Activated CD4-positive, alpha-beta T cell treated with anti-CD3 and anti-CD28 coated beads, Interleukin-2, amount 50 U/mL, for 48 hours (primary cell): ENCODE measurements around the gene FGF12.

Source experiments
- DNase-seq, 2 experiments: peaks; one replicate each; pipeline ENCODE4 v3.0.0-alpha.2; 2020

The FGF12 gene

GRCh38 chr3:192487033-192487432, 240.3 kb downstream of the FGF12 start:
- no peak for DNase-seq

GRCh38 chr3:192482809-192483208, 244.5 kb downstream of the FGF12 start:
- DNase-seq = no peak

GRCh38 chr3:192482391-192482790, 244.9 kb downstream of the FGF12 start:
- no peak for DNase-seq

DNA sequence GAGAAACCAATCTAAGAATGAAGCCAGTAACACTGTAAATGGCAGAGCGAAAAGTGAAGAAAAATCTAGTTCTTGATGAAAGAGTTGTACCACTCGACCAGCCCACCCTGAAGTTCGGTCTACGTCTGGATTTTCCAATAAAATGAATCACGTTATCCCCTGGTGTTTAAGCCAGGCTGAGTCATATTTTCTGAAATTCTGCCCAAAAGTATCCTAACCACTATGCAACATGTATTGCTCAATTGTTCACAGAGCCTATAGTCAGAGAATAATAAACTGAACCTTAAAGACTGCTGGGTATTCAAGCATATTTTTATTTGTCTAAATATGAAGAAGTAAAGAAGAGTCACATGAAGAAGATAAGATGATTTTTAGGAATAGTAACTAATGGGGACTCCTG, 245.7 kb downstream of the FGF12 start:
- no peak for DNase-seq

DNA sequence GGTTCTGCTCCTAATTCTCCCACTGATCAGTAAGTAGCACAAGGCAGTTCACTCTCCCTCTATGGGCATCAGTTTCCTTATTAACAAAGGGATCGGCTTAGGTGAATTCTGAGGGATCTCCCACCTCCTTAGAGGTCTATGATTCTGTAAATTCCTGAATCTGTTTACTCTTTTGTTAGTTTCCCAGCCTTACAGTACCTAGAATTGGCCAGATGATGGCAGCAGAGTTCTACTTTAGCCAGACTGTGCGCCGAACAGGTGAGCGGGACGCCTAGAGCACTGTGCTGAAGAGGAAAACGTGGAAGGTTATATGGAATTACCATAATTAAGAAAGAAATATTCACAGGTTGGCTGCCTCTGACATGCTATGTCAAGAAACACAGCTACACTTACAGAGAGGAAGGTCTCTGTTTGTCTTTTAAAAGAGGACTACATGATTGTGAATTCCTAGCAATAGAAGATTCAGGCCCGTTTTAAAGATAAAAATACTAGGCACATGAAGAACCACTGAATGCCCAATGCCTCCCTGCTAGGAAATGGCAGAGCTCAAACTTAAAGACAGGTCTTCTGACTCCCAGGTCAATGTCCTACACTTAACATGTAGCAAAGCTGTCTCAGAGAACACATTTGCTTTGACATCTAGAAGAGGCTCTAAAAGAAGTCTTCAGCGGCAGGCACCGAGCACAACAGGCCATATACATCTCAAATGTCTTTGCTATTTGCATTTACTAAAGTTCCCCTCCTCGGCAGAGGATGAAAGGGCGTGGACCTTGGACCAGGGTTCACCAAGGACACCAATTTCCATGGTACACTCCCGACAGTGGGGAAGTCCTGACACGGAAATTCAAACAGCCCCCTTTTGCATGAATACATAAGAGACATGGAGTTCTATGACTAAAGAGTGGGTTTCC, 259.9 kb downstream of the FGF12 start:
- peak; percentile 42 to 62 for DNase-seq

DNA sequence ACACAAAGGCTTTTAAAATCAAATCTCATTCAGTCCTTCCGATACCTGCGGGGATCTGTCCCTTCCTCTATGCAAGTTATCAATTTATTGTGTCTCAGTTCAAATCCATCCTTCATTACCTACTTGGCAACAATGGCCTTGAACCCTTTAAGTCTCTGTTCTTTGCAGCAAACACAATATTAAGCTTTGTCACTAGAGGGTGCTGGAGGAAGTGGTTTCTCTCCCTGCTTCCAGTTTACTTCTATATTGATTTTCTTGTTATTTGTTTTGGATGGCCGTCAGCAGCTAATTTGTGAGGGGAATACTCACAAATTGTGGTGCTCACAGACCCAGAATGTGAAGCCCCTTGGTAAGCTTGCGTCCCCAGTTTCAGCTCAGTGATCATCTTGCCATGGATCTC, 278.3 kb downstream of the FGF12 start:
- DNase-seq = no peak

DNA sequence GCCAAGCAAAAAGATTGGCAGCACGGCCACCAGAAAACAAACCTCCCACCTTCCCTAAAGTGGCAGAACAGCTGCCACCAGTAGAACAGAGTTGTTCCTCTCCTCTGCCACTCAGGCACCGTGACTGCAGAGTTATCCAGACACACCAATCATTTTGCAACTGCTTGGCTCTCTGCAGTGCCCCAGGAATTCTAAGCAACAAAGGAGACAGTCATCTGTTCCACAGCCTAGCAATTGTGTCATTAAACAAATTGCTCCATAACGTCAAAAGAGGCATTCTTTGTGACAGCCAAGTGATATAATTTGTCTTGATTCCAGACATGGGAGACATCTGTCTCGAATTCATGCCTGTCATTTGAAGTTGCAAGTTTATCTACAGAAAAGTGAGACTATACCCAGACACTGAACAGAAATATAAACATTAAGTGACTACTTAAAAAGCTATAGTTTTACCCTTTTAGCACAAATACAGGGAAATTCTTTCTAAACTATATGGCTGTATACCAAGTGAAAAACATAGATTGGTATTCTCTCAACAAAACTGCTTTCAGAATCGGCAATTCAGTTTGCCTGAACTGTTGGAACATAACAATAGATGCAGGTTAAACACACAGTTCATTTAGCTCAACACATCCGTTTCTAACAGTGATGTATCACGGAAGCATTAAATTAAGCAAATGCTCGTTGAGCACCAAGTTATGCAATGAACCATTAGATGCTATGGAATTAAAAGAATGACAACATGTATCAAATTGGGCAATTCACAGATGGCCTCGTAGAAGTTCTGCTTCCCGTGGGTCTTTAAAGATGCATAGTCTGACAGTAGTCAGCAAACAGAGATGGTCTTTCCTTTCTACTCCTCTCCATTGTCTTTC, 281.3 kb downstream of the FGF12 start:
- DNase-seq = no peak

DNA sequence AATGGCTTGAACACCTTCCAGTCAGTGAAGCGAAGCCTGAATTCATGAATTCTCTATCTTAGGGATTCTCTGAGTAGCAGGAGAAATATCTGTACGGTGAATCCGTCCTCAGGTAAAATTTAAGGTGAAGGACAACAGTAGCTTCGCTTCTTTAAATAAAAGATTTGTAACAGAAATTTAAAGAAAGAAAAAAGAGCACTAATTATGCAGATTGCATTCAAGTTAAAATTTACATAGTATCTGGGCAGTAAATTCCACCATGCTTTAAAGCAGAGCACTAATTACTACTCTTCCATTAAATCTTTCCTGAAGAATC, 282.6 kb downstream of the FGF12 start:
- no peak for DNase-seq

DNA sequence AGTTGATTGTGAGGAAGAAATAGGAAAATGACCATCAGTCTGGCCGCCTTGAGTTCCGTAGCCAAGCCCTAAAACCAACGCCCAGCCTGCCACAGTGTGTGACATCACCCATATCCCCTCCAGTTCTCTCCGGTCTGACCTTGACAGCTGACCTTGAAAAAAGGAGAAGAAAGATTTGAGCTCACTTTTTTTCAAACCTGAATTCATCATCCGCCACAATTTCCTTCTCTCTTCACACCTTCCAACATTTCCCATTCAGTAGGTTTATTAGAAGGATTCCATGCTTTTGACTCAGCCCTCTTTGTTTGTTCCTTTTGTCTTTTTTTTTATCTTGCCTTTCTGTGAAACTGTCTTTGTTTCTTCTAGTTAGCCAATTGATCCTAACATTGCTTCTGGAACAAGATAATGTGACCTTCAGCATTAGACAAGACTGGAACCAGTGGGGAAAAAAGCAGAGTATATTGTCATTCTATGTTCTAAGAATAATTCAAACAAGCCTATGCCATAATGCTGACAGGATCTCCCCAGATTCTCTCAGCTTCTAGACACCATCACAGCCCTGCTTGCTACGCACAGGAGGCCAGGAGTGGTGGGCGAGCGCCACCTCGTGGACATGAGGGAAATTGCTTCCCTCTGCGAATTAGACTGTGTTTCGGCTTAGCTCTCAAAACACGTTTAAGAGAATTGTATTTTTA, 283.1 kb downstream of the FGF12 start:
- DNase-seq = peak; percentile 54 to 61

- DNase-seq = no peak
Observed at GRCh38 chr3:192435241-192435640, 292.1 kb downstream of the FGF12 start.

- DNase-seq = no peak
Observed at GRCh38 chr3:192434186-192434585, 293.2 kb downstream of the FGF12 start.

DNA sequence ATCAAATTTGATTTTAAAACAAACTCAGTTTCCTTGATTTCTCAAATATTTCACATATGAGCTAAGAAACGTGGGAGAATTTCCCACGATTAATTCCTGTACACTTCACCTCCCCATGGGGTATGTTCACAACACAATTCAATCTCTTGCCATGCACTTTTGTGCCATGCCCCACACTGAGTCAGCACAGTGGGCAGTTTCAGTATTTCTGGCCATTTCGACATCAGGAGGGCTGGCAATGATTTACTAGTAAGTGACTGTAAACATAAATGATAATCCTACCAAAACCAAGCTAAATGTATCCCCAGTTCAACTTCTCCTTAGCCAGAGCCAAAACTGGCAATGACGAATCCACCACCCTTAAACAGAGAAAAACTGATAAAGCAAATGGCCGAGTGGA, 293.6 kb downstream of the FGF12 start:
- DNase-seq = no peak

DNA sequence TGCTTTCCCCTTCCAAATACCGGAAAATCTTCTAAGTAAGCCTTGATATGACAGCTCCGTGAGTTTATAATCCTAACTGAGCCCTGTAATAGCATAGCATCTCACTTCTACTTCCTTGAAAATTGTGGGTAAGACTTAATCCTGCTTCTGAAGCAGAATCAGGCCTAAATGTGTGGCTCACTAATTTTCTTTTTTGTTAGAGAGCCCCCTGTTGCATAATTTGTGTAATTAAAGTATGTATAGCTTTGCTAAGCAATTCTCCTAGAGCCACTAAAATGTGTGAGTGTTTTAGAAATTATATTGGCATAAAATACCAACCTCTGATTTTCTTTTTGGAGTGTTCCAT, 304.4 kb downstream of the FGF12 start:
- no peak for DNase-seq

GRCh38 chr3:192422321-192422996, 304.9 kb downstream of the FGF12 start:
- DNase-seq = no peak

DNA sequence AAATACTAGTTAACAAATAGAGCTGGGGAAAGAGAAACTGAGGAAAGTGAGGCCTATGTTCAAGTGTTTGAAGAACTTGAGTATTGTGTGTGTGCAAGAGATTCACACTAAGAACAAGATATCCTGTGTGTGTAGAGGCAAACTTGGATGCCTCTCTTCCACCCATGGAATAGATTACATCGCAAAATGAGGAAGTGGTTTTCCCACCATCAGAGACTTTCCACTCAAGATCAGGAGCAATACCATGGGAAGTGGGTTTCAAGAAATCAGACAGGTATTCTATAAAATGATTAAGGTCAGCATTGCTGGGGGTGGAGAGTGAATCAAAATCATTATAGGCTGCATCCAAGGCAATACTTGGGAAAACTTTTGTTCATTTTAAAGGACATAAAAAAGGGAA, 308.0 kb downstream of the FGF12 start:
- DNase-seq = no peak

DNA sequence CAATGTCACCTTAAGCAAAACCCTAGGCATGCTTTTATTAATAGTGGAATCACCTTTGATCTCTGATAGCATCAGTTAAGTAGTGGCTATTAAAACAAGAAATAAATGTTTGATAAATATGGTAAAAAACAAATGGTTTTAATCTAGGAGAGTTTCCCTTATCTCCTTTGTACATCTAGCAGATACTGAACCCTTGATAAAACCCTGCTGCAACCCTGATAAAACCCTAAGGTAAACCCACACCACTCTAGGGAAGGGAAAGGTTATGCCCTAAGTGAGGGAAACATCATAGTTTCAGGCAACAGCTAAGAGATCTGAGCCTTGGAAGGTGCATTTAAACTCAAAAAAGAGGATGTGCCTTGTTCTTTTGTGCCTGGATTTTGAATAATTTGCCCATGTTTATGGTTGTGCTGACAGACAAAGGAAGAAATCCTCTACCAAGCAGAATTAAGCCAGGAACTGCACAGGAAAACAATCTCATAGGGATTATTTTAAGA, 309.7 kb downstream of the FGF12 start:
- DNase-seq = no peak

- no peak for DNase-seq
Observed at GRCh38 chr3:192417017-192417416, 310.3 kb downstream of the FGF12 start.

DNA sequence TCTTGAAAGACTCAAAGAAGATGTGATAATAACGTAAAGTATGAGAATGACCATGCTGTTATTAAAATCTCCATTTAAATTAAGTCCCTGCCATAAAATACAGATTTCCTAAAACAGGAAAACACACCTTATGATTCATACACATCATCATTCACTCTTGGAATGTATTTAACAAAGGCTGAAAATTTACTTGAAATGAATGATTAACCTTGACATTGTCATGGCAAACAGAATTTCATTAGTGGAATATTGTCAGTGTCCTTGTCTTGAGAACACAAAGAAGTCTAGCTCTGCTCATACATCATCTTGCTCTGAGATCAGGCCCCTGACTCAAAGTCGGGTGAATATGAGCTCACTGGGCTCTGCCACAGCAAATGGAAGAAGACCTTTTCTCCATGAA, 313.9 kb downstream of the FGF12 start:
- no peak for DNase-seq

DNA sequence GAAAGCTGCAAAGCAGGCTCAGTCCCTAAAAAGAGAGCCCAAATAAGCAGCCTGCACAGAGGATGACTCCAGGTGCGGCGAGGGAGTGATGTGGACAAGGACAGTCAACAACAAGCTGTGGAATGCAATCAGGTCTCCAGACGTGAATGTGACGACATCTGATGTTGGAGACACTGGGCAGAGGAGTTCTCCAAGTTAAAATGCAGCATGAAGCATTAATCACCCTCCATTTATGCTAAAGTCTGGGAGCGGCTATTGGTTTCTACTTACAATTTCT, 316.7 kb downstream of the FGF12 start:
- DNase-seq = no peak

DNA sequence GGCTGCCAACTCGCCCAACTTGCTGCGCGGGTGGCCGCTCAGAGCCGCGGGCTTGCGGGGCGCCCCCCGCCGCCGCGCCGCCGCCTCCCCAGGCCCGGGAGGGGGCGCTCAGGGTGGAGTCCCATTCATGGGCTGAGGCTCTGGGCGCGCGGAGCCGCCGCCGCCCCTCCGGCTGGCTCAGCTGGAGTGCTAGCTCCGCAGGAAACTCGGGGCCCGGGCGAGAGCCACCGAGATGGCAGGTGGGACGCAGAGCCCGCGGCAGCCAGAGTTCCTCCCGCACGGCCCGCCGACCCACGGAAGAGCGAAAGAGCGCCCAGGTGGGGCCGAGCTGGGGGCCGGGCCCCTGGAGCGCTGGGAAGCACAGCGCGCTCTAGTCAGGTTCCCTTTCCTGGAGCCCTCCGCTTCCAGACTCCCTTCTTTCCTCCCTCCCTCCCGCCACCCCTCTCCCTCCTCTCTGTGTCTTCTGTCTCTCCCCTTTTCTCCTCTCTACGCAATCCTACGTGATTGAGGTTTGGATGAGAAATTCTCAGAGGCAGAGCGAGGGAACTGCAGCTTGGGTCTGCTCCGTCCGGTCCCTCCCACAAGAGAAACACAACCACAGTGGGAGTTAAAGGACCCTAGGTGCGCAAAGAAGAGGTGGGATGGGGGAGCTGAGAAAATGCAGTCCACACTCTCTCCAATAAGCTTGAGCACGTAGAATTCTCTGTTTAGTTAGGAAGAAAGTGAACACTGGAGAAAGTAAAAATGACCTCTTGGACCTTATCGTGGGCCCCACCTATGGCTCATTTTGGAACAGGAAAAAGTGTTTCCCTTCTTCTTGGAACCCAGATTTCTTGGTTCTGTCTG, 317.3 kb downstream of the FGF12 start:
- no peak for DNase-seq

DNA sequence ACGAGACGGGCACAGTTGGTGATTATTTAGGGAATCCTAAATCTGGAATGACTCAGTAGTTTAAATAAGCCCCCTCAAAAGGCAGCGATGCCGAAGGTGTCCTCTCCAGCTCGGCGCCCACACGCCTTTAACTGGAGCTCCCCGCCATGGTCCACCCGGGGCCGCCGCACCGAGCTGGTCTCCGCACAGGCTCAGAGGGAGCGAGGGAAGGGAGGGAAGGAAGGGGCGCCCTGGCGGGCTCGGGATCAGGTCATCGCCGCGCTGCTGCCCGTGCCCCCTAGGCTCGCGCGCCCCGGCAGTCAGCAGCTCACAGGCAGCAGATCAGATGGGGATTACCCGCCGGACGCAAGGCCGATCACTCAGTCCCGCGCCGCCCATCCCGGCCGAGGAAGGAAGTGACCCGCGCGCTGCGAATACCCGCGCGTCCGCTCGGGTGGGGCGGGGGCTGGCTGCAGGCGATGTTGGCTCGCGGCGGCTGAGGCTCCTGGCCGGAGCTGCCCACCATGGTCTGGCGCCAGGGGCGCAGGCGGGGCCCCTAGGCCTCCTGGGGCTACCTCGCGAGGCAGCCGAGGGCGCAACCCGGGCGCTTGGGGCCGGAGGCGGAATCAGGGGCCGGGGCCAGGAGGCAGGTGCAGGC, 318.0 kb downstream of the FGF12 start:
- DNase-seq = no peak
